Measurements from ENCODE around the gene CRYL1. TPM values are rescaled to one million over a fixed set of nuclear protein-coding genes. Genes with fewer than 3 reads are reported as not detected.
A peak's percentile ranks its signal among the peaks of the same experiment; 100 is the strongest.

The CRYL1 gene, protein sequence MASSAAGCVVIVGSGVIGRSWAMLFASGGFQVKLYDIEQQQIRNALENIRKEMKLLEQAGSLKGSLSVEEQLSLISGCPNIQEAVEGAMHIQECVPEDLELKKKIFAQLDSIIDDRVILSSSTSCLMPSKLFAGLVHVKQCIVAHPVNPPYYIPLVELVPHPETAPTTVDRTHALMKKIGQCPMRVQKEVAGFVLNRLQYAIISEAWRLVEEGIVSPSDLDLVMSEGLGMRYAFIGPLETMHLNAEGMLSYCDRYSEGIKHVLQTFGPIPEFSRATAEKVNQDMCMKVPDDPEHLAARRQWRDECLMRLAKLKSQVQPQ
- 1.8 and 1.9 TPM in 2 replicates for total RNA-seq (2021; fragmentation: NEBNext Ultra II Directional; extraction: Animal tissue kit (Norgen Biotek cat#: 25700))
- 6.4 and 8.2 TPM in 2 replicates for polyA plus RNA-seq (2011; rRNA removed)
- polyA plus RNA-seq (2011; cell fraction: cytosol; rRNA removed), result 8.1 TPM
- polyA plus RNA-seq (2011; cell fraction: nucleus; rRNA removed), result 6.2 TPM
- 2.1 to 4.5 TPM (median 3.7 TPM) in 4 replicates for polyA plus RNA-seq (2012, experiment 1 of 2)
- 1.9 TPM for polyA plus RNA-seq (2012, experiment 2 of 2)
- 2.3 TPM for polyA plus RNA-seq (2013, experiment 1 of 2)
- polyA plus RNA-seq (2013, experiment 2 of 2), result 2.7 TPM
- 5.5 and 6.1 TPM in 2 replicates for polyA minus RNA-seq (2011; rRNA and poly(A)+ RNA removed)
- polyA minus RNA-seq (2011; cell fraction: cytosol; rRNA and poly(A)+ RNA removed), result not detected
- polyA minus RNA-seq (2011; cell fraction: nucleus; rRNA and poly(A)+ RNA removed), result 3.3 TPM
- long read RNA-seq, experiment 1, partial matches to known transcripts, result 1 of 1 reads
- long read RNA-seq, experiment 1, other reads (novel, unspliced or antisense), result 0 of 1 reads
- long read RNA-seq, experiment 2, transcript CRYL1-201 (8 exons, 1,485 nt), result major isoform, 5 of 5 reads
- long read RNA-seq, experiment 2, partial matches to known transcripts, result 0 of 5 reads
- long read RNA-seq, experiment 2, other reads (novel, unspliced or antisense), result 0 of 5 reads

DNA sequence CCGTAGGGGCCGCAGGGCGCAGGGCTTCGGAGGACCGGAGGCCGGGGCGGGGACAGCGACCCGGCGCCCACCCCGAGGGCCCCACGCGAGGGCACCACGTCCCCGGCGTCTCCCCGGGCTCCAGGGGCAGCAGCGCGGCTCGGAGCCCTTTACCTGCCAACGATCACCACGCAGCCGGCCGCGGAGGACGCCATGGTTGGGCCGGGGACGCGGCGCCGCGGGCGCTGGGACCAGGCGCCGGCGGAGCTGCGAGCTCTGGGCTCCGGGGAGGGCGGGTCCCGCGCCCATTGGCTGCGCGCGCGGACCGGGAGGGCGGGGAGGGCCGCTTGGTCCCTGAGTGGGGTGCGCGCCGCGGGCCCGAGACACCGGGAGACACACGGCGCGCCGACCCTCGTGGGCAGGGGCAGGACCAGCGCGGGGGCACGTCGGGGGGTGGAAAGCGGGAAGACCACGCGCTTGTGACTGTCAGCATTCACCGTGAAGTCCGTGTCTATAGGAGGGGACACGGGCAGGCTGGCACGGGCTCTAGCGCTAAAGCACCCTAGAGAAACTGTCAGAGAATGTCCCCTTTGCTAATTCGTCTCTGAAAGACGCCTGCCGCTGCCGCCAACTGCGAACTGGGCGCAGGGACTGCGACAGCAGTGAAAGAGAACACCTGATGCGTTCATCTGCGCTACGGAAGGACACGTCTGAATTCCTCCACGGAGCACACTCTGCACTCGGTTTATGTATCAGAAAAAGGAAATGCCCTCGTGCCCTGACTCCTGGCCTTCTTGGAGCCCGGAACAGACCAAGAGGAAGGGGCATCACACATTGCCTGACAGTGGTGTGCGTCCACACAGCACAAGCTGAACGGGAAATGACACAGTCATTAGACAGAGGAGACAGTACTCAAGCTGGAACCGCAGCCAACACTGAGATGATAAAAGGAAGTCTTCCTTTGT lies at the start of gene CRYL1:
CRYL1 (minus strand) TSS at position 257 of the 944 bp plus-strand sequence; CDS start at position 194, 63 bp downstream.
- no peak for FAIRE-seq
- TF ChIP-seq SIN3A (conservative IDR thresholded peaks at IDR 0.05 in 1 of 2, IDR thresholded peaks at IDR 0.05 in 1 of 2; ENCODE audit: low read depth in 1 of 2, low read length in 2 of 2) (0 out of 4 replicates have a peak, but pooled peaks of 1 of the 2 experiments have one; percentile 11), PHF8 (conservative IDR thresholded peaks at IDR 0.05; ENCODE audit: low read depth, low read length) (no peak; the same call in 1 of the 2 replicates), KDM4A (IDR thresholded peaks at IDR 0.05; ENCODE audit: low read depth, low read length, severe bottlenecking) (peak; percentile 90), RBBP5 (IDR thresholded peaks at IDR 0.05; ENCODE audit: borderline replicate concordance, low read depth, low read length) (0 out of 2 replicates have a peak, but pooled peaks have one; percentile 44), SRF (IDR thresholded peaks at IDR 0.05; ENCODE audit: low read depth, low read length) (no peak)

More for the DNA sequence above, at the start of gene CRYL1:
- 0 out of 2 replicates have a peak within 1 kb of the TSS, but pooled peaks have one; percentile 38 for H4K8ac ChIP-seq (ENCODE audit: extremely low read depth, insufficient read depth, low read length)
- H2BK20ac ChIP-seq (ENCODE audit: low read length), result peak within 1 kb of the TSS; percentile 11; the same call in 1 of the 2 replicates
- H3K18ac ChIP-seq (ENCODE audit: extremely low read depth, low read length), result peak within 1 kb of the TSS; percentile 48
- no peaks in the 10 kb centered on the region for H3K9me3 ChIP-seq (ENCODE audit: insufficient read depth in 2 of 2, low read depth in 1 of 2, low read length in 1 of 2)
- peak within 1 kb of the TSS; percentile 78 to 99 for H3K4me2 ChIP-seq (ENCODE audit: insufficient read depth in 1 of 2, low read depth in 2 of 2, low read length in 2 of 2)
- H2BK120ac ChIP-seq (replicated peaks; ENCODE audit: low read depth, low read length), result no peak within 1 kb of the TSS
- H3K9ac ChIP-seq (replicated peaks in 1 of 4; ENCODE audit: extremely low read depth in 1 of 4, low read depth in 3 of 4, low read length in 3 of 4), result peak within 1 kb of the TSS in 1 of 4 experiments; percentile 50; a peak in 1 of 7 replicates
- WGBS, 2 experiments (ENCODE audit: extremely low coverage in 1 of 2, insufficient coverage in 1 of 2, insufficient read length in 1 of 2, insufficient replicate concordance in 2 of 2, low coverage in 1 of 2, low lambda C conversion rate in 2 of 2, missing lambda C conversion rate in 1 of 2), result 3% methylated on average over 57 of the region's 89 CpGs; no CpG with 5 or more reads in 1 of the 2 experiments
- peak within 1 kb of the TSS; percentile 64; the same call in 1 of the 2 replicates for H2BK5ac ChIP-seq (ENCODE audit: low read depth, low read length)
- peak within 1 kb of the TSS; percentile 50 to 69 (median 54) for H3K4me3 ChIP-seq (ENCODE audit: extremely low read depth in 1 of 4, insufficient read depth in 2 of 4, low read depth in 3 of 4, low read length in 4 of 4)
- H3K27ac ChIP-seq (ENCODE audit: low read depth, low read length), result no peak within 1 kb of the TSS
- H3K27me3 ChIP-seq (replicated peaks in 1 of 4; ENCODE audit: control insufficient read depth in 3 of 4, extremely low read depth in 1 of 4, insufficient read depth in 3 of 4, low read length in 3 of 4), result peaks cover 7 to 23% (median 18%) of the 10 kb centered on the region in 4 experiments
- H2AK5ac ChIP-seq (ENCODE audit: low read depth, low read length), result no peak within 1 kb of the TSS
- peak within 1 kb of the TSS; percentile 80; the same call in 1 of the 2 replicates for H2AFZ ChIP-seq (ENCODE audit: low read length)
- H3K14ac ChIP-seq (ENCODE audit: insufficient read length), result no peak within 1 kb of the TSS
- peaks cover 12% of the 10 kb centered on the region for H3K23me2 ChIP-seq (ENCODE audit: low read depth, low read length)
- H3K79me2 ChIP-seq (ENCODE audit: control insufficient read depth in 1 of 2, insufficient read depth in 2 of 2, low read length in 2 of 2), result no peaks in the 10 kb centered on the region
- DNase-seq (ENCODE audit: low read depth in 1 of 2, low spot score in 2 of 2), result peak in 1 of 2 experiments; percentile 56
- H2BK12ac ChIP-seq (ENCODE audit: low read depth, low read length), result no peak within 1 kb of the TSS; the same call in 1 of the 2 replicates
- H4K91ac ChIP-seq (replicated peaks; ENCODE audit: insufficient read length, low read length), result peak within 1 kb of the TSS; percentile 56
- no peaks in the 10 kb centered on the region for H4K20me1 ChIP-seq (replicated peaks in 1 of 2; ENCODE audit: control insufficient read depth in 1 of 2, insufficient read depth in 2 of 2, low read length in 2 of 2)
- peak within 1 kb of the TSS; percentile 84 for H3K4ac ChIP-seq (replicated peaks; ENCODE audit: insufficient read length, low read depth, low read length)
- H2BK15ac ChIP-seq (ENCODE audit: low read length), result no peak within 1 kb of the TSS
- no peak within 1 kb of the TSS for H4K5ac ChIP-seq (ENCODE audit: insufficient read length, low read depth, low read length)
- no peak within 1 kb of the TSS for H3K56ac ChIP-seq (replicated peaks; ENCODE audit: insufficient read length, low read depth, low read length)
- H3K36me3 ChIP-seq (ENCODE audit: control insufficient read depth in 2 of 4, insufficient read depth in 4 of 4, low read length in 3 of 4), result no peaks in the 10 kb centered on the region
- POLR2A ChIA-PET (ENCODE audit: partially characterized antibody), result no interaction called here
- H3K79me1 ChIP-seq (ENCODE audit: low read depth, low read length), result no peaks in the 10 kb centered on the region; the same call in 1 of the 2 replicates
- H3K23ac ChIP-seq (ENCODE audit: insufficient read length), result no peak within 1 kb of the TSS
- peaks cover 0 to 7% (median 4%) of the 10 kb centered on the region in 4 experiments; a peak in 5 of 7 replicates for H3K4me1 ChIP-seq (replicated peaks in 1 of 4; ENCODE audit: control insufficient read depth in 3 of 4, insufficient read depth in 4 of 4, low read length in 3 of 4)
- CTCF ChIA-PET (ENCODE audit: partially characterized antibody), result interaction anchor here (0.7 to 1.2 kb wide), 3 partner anchors 34 to 190 kb away, joined by 3 to 5 read pairs (median 4); no protein-coding TSS in a partner anchor
